Neural crest cell (in vitro differentiated cells): ENCODE results near the gene HEATR5B. TPM values are rescaled to one million over a fixed set of nuclear protein-coding genes. Genes with fewer than 3 reads are reported as not detected.

ENCODE experiments used
- DNase-seq: peaks from one replicate; pipeline ENCODE4 v3.0.0; 2021; ENCODE audit warnings: low read depth, mixed read lengths, low spot score
- H3K27ac Mint-ChIP-seq: one replicate; pipeline ENCODE4 v1.8.0; 2021; ENCODE audit warnings: mild to moderate bottlenecking, mixed read lengths; ENCODE audit not compliant: unreplicated experiment
- H3K27me3 Mint-ChIP-seq: 2 replicates; pipeline ENCODE4 v1.8.0; 2021; ENCODE audit warnings: low read depth, mild to moderate bottlenecking, mixed read lengths
- H3K36me3 Mint-ChIP-seq: 2 replicates; pipeline ENCODE4 v1.8.0; 2021; ENCODE audit warnings: low read depth, mild to moderate bottlenecking, mixed read lengths
- H3K4me1 Mint-ChIP-seq: 2 replicates; pipeline ENCODE4 v1.8.0; 2021; ENCODE audit warnings: mixed read lengths
- H3K4me3 Mint-ChIP-seq: one replicate; pipeline ENCODE4 v1.8.0; 2021; ENCODE audit warnings: mild to moderate bottlenecking, mixed read lengths
- H3K9me3 Mint-ChIP-seq: 2 replicates; pipeline ENCODE4 v1.8.0; 2021; ENCODE audit warnings: mixed read lengths
- total RNA-seq: library from RNA; stranded (reverse); gene quantifications from 2 replicates; pipeline ENCODE4 v1.2.1, GENCODE V29; 2021
- TF ChIP-seq, protein P1 (sequence below): fragments of 200-600 bp; sonication (generic); conservative IDR thresholded peaks from 2 replicates; pipeline ENCODE4 v1.5.0; 2021; ENCODE audit warnings: antibody characterized with exemption, mild to moderate bottlenecking

Gene HEATR5B
- total RNA-seq, 1 donor from 2014 or later, result 17.7 TPM

DNA sequence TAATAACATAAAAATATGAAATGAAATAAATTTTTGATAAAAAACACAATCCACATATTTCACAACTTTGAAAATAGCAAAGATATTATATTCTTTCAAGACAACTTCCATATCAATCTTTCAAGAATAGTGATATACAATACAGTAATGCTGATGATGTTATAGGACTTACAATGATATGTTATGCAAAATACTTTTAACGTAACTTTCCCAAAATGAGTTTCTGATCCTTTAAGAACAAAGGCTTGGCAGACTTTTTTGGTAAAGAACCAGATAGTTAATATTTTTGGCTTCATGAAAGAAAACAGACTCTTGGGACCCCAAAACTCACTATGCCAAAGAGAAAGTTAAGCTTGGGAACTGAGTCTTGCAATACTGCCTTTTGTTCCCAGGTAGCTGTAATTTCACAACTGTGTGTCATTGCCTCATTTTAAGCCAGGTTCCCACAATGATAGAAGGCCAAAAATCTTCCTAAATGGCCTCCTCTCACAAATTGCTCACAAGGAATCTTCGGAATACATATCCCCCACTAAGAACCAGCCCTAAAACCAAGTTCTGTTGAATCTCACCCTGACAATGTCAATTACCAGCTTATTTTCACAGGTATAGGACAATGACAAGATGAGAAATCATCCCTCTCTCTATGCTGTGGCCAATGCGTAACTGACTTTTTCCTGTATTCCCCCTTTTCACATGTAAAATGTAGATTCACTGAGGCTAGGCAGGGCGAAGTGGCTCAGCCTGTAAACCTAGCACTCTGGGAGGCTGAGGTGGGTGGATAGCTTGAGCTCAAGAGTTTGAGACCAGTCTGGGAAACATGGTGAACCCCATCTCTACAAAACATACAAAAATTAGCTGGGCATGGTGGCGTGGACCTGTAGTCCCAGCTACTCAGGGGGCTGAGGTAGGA lies 63.0 kb downstream of the HEATR5B start:
- Mint-ChIP-seq H3K9me3 (no peaks in the 10 kb centered on the region), H3K27ac (peak overlapping the region; percentile 3), H3K4me3 (no peak overlapping the region), H3K27me3 (no peaks in the 10 kb centered on the region), H3K4me1 (no peaks in the 10 kb centered on the region), H3K36me3 (peaks cover 8% of the 10 kb centered on the region)
- TF ChIP-seq, protein P1, sequence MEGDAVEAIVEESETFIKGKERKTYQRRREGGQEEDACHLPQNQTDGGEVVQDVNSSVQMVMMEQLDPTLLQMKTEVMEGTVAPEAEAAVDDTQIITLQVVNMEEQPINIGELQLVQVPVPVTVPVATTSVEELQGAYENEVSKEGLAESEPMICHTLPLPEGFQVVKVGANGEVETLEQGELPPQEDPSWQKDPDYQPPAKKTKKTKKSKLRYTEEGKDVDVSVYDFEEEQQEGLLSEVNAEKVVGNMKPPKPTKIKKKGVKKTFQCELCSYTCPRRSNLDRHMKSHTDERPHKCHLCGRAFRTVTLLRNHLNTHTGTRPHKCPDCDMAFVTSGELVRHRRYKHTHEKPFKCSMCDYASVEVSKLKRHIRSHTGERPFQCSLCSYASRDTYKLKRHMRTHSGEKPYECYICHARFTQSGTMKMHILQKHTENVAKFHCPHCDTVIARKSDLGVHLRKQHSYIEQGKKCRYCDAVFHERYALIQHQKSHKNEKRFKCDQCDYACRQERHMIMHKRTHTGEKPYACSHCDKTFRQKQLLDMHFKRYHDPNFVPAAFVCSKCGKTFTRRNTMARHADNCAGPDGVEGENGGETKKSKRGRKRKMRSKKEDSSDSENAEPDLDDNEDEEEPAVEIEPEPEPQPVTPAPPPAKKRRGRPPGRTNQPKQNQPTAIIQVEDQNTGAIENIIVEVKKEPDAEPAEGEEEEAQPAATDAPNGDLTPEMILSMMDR, result no peak
- no peak for DNase-seq

DNA sequence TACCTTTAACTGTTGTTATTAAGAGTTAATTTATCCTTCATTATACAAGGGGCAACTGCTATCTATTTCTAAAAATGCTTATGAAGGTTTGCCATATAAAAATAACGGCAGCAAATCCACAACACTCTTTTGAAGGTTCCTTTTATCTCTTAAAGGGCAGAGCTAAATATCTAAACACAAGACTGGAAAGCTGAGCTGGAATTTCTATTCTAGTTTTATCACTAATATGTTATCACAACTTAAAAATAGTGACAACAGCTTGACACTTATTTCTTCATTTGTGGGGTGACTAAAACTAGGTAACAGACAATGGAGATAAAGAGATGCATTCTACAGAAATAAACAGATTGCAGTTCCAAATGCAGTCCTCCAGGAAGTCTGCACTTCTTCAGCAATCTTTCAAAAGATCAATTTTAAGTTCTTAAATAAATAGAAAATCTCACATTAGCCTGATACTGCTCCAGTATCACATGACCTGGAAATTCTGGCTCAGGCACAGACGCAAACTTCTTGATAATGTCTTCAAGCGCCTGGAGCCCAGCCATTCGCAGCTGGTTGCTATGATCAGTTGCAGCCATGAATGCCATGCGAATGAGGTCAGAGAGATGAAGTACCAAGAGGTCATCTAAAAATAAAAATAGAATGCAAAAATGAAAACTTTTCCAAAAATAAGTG lies 63.8 kb downstream of the HEATR5B start:
- H3K9me3 Mint-ChIP-seq, result no peaks in the 10 kb centered on the region
- TF ChIP-seq, protein P1, result no peak
- H3K4me3 Mint-ChIP-seq, result no peak overlapping the region
- H3K4me1 Mint-ChIP-seq, result no peaks in the 10 kb centered on the region
- H3K36me3 Mint-ChIP-seq, result peaks cover 6% of the 10 kb centered on the region
- no peak overlapping the region for H3K27ac Mint-ChIP-seq
- no peak for DNase-seq
- H3K27me3 Mint-ChIP-seq, result no peaks in the 10 kb centered on the region

DNA sequence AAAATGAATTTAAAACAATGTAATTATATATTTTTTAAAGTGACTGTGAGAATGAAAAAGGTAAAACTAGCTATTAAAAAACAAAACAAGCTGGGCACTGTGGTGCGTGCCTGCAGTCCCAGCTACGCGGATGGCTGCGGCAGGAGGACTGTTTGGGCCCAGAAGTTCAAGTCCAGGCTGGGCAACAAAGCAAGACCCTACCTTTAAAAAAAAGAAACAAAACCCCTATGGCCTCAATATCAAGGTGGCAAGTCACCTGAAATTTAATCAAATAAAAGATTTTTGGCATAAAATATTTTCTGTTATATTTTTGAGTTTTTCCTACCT lies 70.9 kb downstream of the HEATR5B start:
- DNase-seq, result no peak
- no peaks in the 10 kb centered on the region for H3K27me3 Mint-ChIP-seq

DNA sequence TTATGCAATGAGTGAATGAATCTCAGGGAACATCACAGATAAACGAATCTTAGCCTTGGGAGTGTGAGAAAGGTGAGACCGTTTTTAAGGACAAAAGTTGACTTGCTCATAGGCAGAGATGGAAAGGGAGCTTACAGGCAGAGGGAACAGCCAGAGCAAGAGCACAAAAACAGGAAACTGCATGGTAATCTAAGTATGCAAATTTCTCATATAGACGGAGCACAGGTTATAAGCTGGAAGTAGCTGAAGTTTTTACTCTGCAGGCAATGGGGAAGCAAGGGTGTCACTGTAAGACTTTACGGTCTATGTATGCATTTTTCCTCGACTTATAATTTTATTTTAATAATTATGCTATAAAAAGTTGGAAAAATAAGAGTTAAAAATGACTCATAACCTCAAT lies 73.0 kb downstream of the HEATR5B start:
- no peaks in the 10 kb centered on the region for H3K9me3 Mint-ChIP-seq
- no peak overlapping the region for H3K4me3 Mint-ChIP-seq

More for the DNA sequence above, 70.9 kb downstream of the HEATR5B start:
- Mint-ChIP-seq H3K9me3 (no peaks in the 10 kb centered on the region), H3K4me1 (no peaks in the 10 kb centered on the region), H3K27ac (no peak overlapping the region), H3K4me3 (no peak overlapping the region), H3K36me3 (no peaks in the 10 kb centered on the region)
- TF ChIP-seq, protein P1, result no peak

DNA sequence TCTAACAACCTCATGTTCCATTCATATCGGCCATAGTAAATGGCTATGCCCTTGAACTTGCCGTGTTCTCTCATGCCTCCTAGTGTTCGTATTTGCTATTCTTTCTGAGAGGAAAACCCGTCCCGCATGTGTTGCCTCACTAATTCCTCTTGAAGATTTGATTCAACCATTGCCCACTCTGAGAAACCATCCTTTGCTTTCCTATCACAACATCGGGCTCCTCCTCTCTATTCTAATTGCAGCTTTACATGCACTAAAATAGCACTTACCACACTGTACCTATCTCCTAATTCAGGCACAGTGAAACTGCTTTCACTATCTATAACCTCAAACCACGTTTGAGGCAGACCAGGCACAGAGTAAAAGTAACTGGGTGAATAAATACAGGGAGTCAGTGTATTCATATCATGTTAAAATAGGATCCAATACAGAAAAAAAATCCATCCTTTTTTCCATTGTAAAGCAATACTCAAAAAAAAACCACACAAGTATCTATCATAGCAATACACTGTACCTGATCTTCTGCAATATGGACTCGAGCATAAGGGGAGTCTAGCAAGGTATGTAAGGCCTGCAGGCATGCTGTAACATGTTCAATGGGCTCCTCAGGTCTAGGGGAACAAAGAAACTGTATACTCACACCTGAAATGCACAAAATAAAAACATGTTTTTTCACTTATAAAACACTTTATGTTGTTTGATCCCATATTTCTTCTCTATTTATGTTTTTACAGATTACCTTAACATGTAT lies 78.9 kb downstream of the HEATR5B start:
- TF ChIP-seq, protein P1, result peak; percentile 60
- H3K4me1 Mint-ChIP-seq, result no peaks in the 10 kb centered on the region
- H3K36me3 Mint-ChIP-seq, result peaks cover 2% of the 10 kb centered on the region
- no peaks in the 10 kb centered on the region for H3K27me3 Mint-ChIP-seq
- no peaks in the 10 kb centered on the region for H3K9me3 Mint-ChIP-seq
- no peak for DNase-seq
- no peak overlapping the region for H3K4me3 Mint-ChIP-seq
- H3K27ac Mint-ChIP-seq, result no peak overlapping the region

More for the DNA sequence above, 73.0 kb downstream of the HEATR5B start:
- no peak overlapping the region for H3K27ac Mint-ChIP-seq
- DNase-seq, result no peak
- TF ChIP-seq, protein P1, result no peak
- no peaks in the 10 kb centered on the region for H3K27me3 Mint-ChIP-seq
- H3K4me1 Mint-ChIP-seq, result no peaks in the 10 kb centered on the region
- no peaks in the 10 kb centered on the region for H3K36me3 Mint-ChIP-seq
